Spleen (tissue), 11 donors: ENCODE measurements around the gene MPP3. TPM values are rescaled to one million over a fixed set of nuclear protein-coding genes. Genes with fewer than 3 reads are reported as not detected.

Experiments
- DNase-seq: peaks from one replicate; pipeline ENCODE4 v3.0.0-alpha.2; 2020
- H3K27ac ChIP-seq, 8 donors: fragments of 200-600 bp; sonication (generic) in 7 of 8; 1 replicate in 4 of 8; 2 replicates in 4 of 8; pipeline versions ENCODE4 v1.5.0 to v1.8.0; 2016 to 2021; ENCODE audit warnings: inconsistent platforms in 4 of 8, mild to moderate bottlenecking in 4 of 8, moderate library complexity in 1 of 8
- H3K27me3 ChIP-seq, 7 donors: fragments of 200-600 bp; sonication (generic) in 6 of 7; replicated peaks in 1 of 7; 1 replicate in 4 of 7; 2 replicates in 3 of 7; pipeline versions ENCODE4 v1.5.0 to v1.8.0; 2016 to 2021; ENCODE audit warnings: inconsistent platforms in 3 of 7, mild to moderate bottlenecking in 1 of 7
- H3K36me3 ChIP-seq, 6 donors: fragments of 200-600 bp; sonication (generic) in 5 of 6; 1 replicate in 4 of 6; 2 replicates in 2 of 6; pipeline versions ENCODE4 v1.5.0 to v1.8.0; 2016 to 2021; ENCODE audit warnings: inconsistent platforms in 2 of 6
- H3K4me1 ChIP-seq, 6 donors: fragments of 200-600 bp; sonication (generic) in 5 of 6; 1 replicate in 3 of 6; 2 replicates in 3 of 6; pipeline versions ENCODE4 v1.5.0 to v1.8.0; 2016 to 2021; ENCODE audit warnings: inconsistent platforms in 3 of 6
- H3K4me3 ChIP-seq, 8 donors: fragments of 200-600 bp; sonication (generic) in 7 of 8; 1 replicate in 4 of 8; 2 replicates in 4 of 8; pipeline versions ENCODE4 v1.5.0 to v1.8.0; 2016 to 2021; ENCODE audit warnings: inconsistent platforms in 4 of 8, mild to moderate bottlenecking in 4 of 8, moderate library complexity in 2 of 8
- H3K9me3 ChIP-seq, 8 donors: fragments of 200-600 bp; sonication (generic) in 7 of 8; 1 replicate in 4 of 8; 2 replicates in 4 of 8; pipeline versions ENCODE4 v1.5.0 to v1.8.0; 2016 to 2021; ENCODE audit warnings: inconsistent platforms in 4 of 8
- CTCF ChIP-seq, 11 experiments: fragments of 200-600 bp in 7 of 11; fragments of 450-650 bp in 4 of 11; sonication (generic) in 4 of 11; IDR thresholded peaks in 8 of 11; conservative IDR thresholded peaks in 3 of 11; 1 replicate in 7 of 11; 2 replicates in 4 of 11; pipeline versions ENCODE4 v1.4.0 to v1.8.0; 2016 to 2021; ENCODE audit warnings: antibody characterized with exemption in 11 of 11, inconsistent platforms in 4 of 11, mild to moderate bottlenecking in 1 of 11
- POLR2A ChIP-seq, 3 donors: fragments of 450-650 bp; IDR thresholded peaks; one replicate each; pipeline ENCODE4 v1.5.1; 2017; ENCODE audit warnings: antibody characterized with exemption in 3 of 3, mild to moderate bottlenecking in 1 of 3
- POLR2AphosphoS5 ChIP-seq, 3 donors: sonication (generic); formaldehyde crosslinking; IDR thresholded peaks; one replicate each; pipeline ENCODE4 v1.5.1; 2017; ENCODE audit warnings: antibody characterized with exemption in 3 of 3
- WGBS, 5 donors: extraction: QIAGEN DNeasy Blood & Tissue Kit in 3 of 5; methylation state at CpG; one replicate each; pipeline versions ENCODE4 v1.1.5 to v1.1.7; 2013 to 2018; 5-methylcytosine and 5-hydroxymethylcytosine counted together
- intact Hi-C: fragments of 100-400 bp; cut with DNase I; formaldehyde crosslinking; loops from one replicate; pipeline ENCODE4 v1.15.0; 2023; ENCODE audit warnings: low total_unique reads
- polyA plus RNA-seq, 3 donors: library from polyadenylated mRNA; stranded (reverse); fragments of 200-250 nt; gene quantifications; one replicate each; pipeline ENCODE4 v1.2.1, GENCODE V29; 2013
- total RNA-seq, 7 donors: library from RNA; depleted of rRNA in 3 of 7; stranded (reverse); fragments of >200 nt in 3 of 7; fragmentation: NEBNext Ultra II Directional in 4 of 7; extraction: Animal tissue kit (Norgen Biotek cat#: 25700) in 4 of 7; gene quantifications; one replicate each; pipeline versions ENCODE4 v1.1.0 to v1.2.1, GENCODE V29; 2016 to 2021
- donor health status: healthy with polysubstance abuse.
- donor health status: DM: no; HTN: no; CAD: no; lungs with moderate emphysema.
- donor health status: DM: no; HTN: no; CAD: no.
- donor health status: Bipolar disorder and iron deficiency.
- donor health status: healthy.
- donor health status: DM: no; HTN: no; CAD: no.
- donor health status: DM: yes; HTN: yes; CAD: no.

The MPP3 gene
- total and polyA plus RNA-seq, 10 donors: 1.9 to 23.9 (median 7.1) TPM

GRCh38 chr17:43817826-43818225 lies 15.1 kb downstream of the MPP3 start:
- DNase-seq: no peak
- Histone ChIP-seq H3K27ac (no peak overlapping the region), H3K36me3 (peaks cover 0 to 11% (median 0%) of the 10 kb centered on the region in 6 donors), H3K4me3 (no peak overlapping the region), H3K9me3 (no peaks in the 10 kb centered on the region), H3K4me1 (peaks cover 0 to 4% (median 0%) of the 10 kb centered on the region in 6 donors), H3K27me3 (peaks cover 0 to 6% (median 0%) of the 10 kb centered on the region in 7 donors)
- intact Hi-C loops: no loop called here
- TF ChIP-seq CTCF (IDR thresholded peaks at IDR 0.05 in 8 of 11, conservative IDR thresholded peaks at IDR 0.05 in 3 of 11): no peak
- no peak for TF ChIP-seq POLR2A (IDR thresholded peaks at IDR 0.05)
- TF ChIP-seq POLR2AphosphoS5 (IDR thresholded peaks at IDR 0.05): no peak
- WGBS, 5 donors: 92 to 99% (median 96%) methylated on average over 9 of the region's 9 CpGs

DNA sequence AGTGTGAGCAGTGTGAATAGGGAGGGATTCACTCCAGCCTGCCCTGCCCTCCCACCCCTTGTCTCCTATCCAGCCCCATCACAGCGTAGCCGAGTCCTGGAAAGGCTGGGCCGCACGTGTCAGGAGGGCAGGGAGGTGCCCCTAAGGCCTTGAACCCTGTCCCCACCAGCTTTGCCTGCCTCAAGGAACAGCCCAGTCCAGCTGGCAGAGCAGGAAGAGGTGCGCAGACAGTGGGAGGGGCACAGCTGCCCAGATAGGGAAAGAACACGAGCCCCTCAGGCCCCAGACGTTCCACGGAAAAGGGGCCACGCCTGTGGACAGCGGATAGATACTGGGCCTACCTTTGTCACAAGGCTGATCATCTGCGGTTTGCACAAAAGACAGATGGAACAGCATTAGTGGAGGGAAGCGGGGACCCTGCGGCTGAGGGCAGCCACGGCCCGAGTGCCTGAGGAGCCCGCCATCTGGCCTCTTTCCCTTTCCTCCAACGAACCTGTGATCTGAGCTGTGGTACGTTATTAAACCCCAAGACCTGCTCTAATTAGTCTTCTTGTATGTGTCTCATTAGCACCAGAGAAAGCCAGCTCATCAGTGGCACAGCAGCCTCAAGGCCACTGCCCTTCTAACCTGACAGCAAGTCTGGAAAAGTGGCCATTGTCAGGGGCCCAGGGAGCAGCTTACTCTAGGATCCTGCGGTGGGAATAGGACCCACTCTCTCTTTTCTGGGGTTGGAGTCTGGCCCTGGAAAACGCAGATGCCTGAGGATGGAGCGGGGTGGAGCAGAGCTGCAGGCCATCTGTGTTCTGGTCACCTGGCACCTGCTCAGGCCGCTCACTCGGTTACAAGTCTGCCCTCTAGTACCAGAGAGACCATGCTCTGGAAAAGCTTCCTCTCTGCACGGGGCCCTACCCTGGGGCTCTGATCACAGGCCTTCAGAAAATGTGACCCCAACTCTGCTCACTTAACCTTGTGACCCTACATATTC lies 16.3 kb downstream of the MPP3 start:
- intact Hi-C loops: no loop called here
- peaks cover 0 to 4% (median 0%) of the 10 kb centered on the region in 6 donors for H3K4me1 ChIP-seq
- H3K36me3 ChIP-seq: peaks cover 0 to 16% (median 0%) of the 10 kb centered on the region in 6 donors
- no peak overlapping the region for H3K27ac ChIP-seq
- DNase-seq: no peak
- H3K4me3 ChIP-seq: no peak overlapping the region
- TF ChIP-seq CTCF (IDR thresholded peaks at IDR 0.05 in 8 of 11, conservative IDR thresholded peaks at IDR 0.05 in 3 of 11) (no peak), POLR2A (IDR thresholded peaks at IDR 0.05) (no peak), POLR2AphosphoS5 (IDR thresholded peaks at IDR 0.05) (no peak)
- WGBS, 5 donors: 82 to 92% (median 88%) methylated on average over 21 to 24 of the region's 24 CpGs
- no peaks in the 10 kb centered on the region for H3K9me3 ChIP-seq
- peaks cover 0 to 9% (median 0%) of the 10 kb centered on the region in 7 donors for H3K27me3 ChIP-seq

DNA sequence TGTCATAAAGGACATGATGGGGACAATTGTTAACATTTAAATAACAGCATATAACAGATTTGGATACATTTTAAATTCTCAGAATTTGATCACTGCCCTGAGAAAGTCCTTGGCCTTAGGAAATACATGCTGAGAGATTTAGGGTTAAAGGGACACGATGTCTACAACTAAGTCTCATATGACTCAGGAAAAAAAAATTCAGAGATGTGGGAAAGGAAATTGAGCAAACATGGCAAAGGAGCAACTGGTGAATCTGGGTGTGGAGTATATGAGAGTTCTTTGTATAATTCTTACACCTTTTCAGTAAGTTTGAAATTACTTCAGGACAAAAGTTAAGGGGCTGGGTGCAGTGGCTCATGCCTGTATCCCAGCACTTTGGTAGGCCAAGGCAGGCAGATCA lies 18.2 kb downstream of the MPP3 start:
- no peak overlapping the region for H3K27ac ChIP-seq
- WGBS, 5 donors: 18 to 55% (median 29%) methylated on average over 1 of the region's 1 CpG
- no peaks in the 10 kb centered on the region for H3K9me3 ChIP-seq
- intact Hi-C loops: no loop called here
- peaks cover 0 to 9% (median 0%) of the 10 kb centered on the region in 7 donors for H3K27me3 ChIP-seq
- peaks cover 0 to 16% (median 0%) of the 10 kb centered on the region in 6 donors for H3K36me3 ChIP-seq
- no peak for DNase-seq
- peaks cover 0 to 4% (median 0%) of the 10 kb centered on the region in 6 donors for H3K4me1 ChIP-seq
- H3K4me3 ChIP-seq: no peak overlapping the region
- no peak for TF ChIP-seq POLR2AphosphoS5 (IDR thresholded peaks at IDR 0.05)
- TF ChIP-seq CTCF (IDR thresholded peaks at IDR 0.05 in 8 of 11, conservative IDR thresholded peaks at IDR 0.05 in 3 of 11): no peak
- TF ChIP-seq POLR2A (IDR thresholded peaks at IDR 0.05): no peak

GRCh38 chr17:43814026-43814425 lies 18.9 kb downstream of the MPP3 start:
- peaks cover 0 to 9% (median 0%) of the 10 kb centered on the region in 7 donors for H3K27me3 ChIP-seq
- no peak overlapping the region for H3K27ac ChIP-seq
- DNase-seq: no peak
- no peak overlapping the region for H3K4me3 ChIP-seq
- no peaks in the 10 kb centered on the region for H3K9me3 ChIP-seq
- H3K4me1 ChIP-seq: no peaks in the 10 kb centered on the region
- peaks cover 0 to 16% (median 0%) of the 10 kb centered on the region in 6 donors for H3K36me3 ChIP-seq
- intact Hi-C loops: no loop called here
- TF ChIP-seq POLR2A (IDR thresholded peaks at IDR 0.05) (no peak), CTCF (IDR thresholded peaks at IDR 0.05 in 8 of 11, conservative IDR thresholded peaks at IDR 0.05 in 3 of 11) (no peak), POLR2AphosphoS5 (IDR thresholded peaks at IDR 0.05) (no peak)
- WGBS, 5 donors: 77 to 90% (median 85%) methylated on average over 10 to 12 of the region's 12 CpGs
